Dendritic cell treated with granulocyte-macrophage colony-stimulating factor and Interleukin-4, amounts not matched to agents 40 ng/mL and 50 ng/mL, for 4 days (primary cell): ENCODE measurements around the gene CLEC3A.

Experiments
- H3K27ac Mint-ChIP-seq: one replicate; pipeline ENCODE4 v1.8.0; 2022; ENCODE audit warnings: mild to moderate bottlenecking, mixed read lengths
- H3K27me3 Mint-ChIP-seq: one replicate; pipeline ENCODE4 v1.8.0; 2022; ENCODE audit warnings: mild to moderate bottlenecking, mixed read lengths
- H3K36me3 Mint-ChIP-seq: one replicate; pipeline ENCODE4 v1.8.0; 2022; ENCODE audit warnings: low read depth, mixed read lengths
- H3K4me1 Mint-ChIP-seq: one replicate; pipeline ENCODE4 v1.8.0; 2022; ENCODE audit warnings: low read depth, mixed read lengths
- H3K4me3 Mint-ChIP-seq: one replicate; pipeline ENCODE4 v1.8.0; 2022; ENCODE audit warnings: mild to moderate bottlenecking, moderate library complexity, mixed read lengths
- H3K9me3 Mint-ChIP-seq: one replicate; pipeline ENCODE4 v1.8.0; 2022; ENCODE audit warnings: mixed read lengths
- intact Hi-C: fragments of 100-400 bp; cut with micrococcal nuclease; formaldehyde crosslinking; loops from one replicate; pipeline ENCODE4 v1.15.0; 2022

Gene CLEC3A

GRCh38 chr16:78001451-78002025 lies 20.8 kb upstream of the CLEC3A start:
- Mint-ChIP-seq H3K9me3 (peaks cover 8% of the 10 kb centered on the region), H3K27me3 (peaks cover 7% of the 10 kb centered on the region), H3K36me3 (no peaks in the 10 kb centered on the region), H3K4me1 (no peaks in the 10 kb centered on the region), H3K4me3 (no peak overlapping the region), H3K27ac (no peak overlapping the region)
- intact Hi-C loops, result no loop called here

GRCh38 chr16:78002915-78003538 lies 19.3 kb upstream of the CLEC3A start:
- no peak overlapping the region for H3K27ac Mint-ChIP-seq
- no peak overlapping the region for H3K4me3 Mint-ChIP-seq
- no peaks in the 10 kb centered on the region for H3K36me3 Mint-ChIP-seq
- H3K4me1 Mint-ChIP-seq, result no peaks in the 10 kb centered on the region
- intact Hi-C loops, result loop anchor here (1.0 kb wide), 1 partner anchor 328 kb away; no protein-coding TSS in a partner anchor
- H3K9me3 Mint-ChIP-seq, result no peaks in the 10 kb centered on the region
- peaks cover 7% of the 10 kb centered on the region for H3K27me3 Mint-ChIP-seq

GRCh38 chr16:78004517-78004916 lies 17.8 kb upstream of the CLEC3A start:
- Mint-ChIP-seq H3K9me3 (no peaks in the 10 kb centered on the region), H3K27ac (no peak overlapping the region), H3K4me1 (no peaks in the 10 kb centered on the region), H3K4me3 (no peak overlapping the region), H3K27me3 (peaks cover 7% of the 10 kb centered on the region), H3K36me3 (no peaks in the 10 kb centered on the region)
- intact Hi-C loops, result no loop called here

- Mint-ChIP-seq H3K9me3 (no peaks in the 10 kb centered on the region), H3K4me3 (no peak overlapping the region), H3K4me1 (no peaks in the 10 kb centered on the region), H3K27me3 (peaks cover 7% of the 10 kb centered on the region), H3K27ac (no peak overlapping the region), H3K36me3 (no peaks in the 10 kb centered on the region)
- intact Hi-C loops, result no loop called here
Measured at GRCh38 chr16:78005881-78006280, 16.5 kb upstream of the CLEC3A start.

DNA sequence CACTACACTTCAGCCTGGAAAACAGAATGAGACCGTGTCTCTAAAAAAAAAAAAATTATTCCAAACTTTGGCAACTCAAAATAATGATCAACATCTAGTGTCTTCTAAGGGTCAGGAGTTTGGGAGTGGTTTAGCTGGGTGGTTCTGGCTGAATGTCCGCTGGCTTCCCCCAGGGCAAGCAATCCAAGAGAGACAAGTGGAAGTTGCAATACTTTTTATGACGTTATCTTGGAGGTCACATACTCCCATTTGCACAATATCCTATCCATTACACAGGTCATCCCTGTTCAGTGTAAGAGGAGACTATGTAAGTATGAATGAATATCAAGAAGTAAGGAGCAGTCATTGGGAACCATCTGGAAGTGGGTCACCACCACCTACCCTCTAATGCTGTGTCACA lies 15.2 kb upstream of the CLEC3A start:
- no peaks in the 10 kb centered on the region for H3K4me1 Mint-ChIP-seq
- H3K36me3 Mint-ChIP-seq, result no peaks in the 10 kb centered on the region
- intact Hi-C loops, result no loop called here
- peaks cover 7% of the 10 kb centered on the region for H3K27me3 Mint-ChIP-seq
- no peak overlapping the region for H3K4me3 Mint-ChIP-seq
- no peak overlapping the region for H3K27ac Mint-ChIP-seq
- H3K9me3 Mint-ChIP-seq, result no peaks in the 10 kb centered on the region

DNA sequence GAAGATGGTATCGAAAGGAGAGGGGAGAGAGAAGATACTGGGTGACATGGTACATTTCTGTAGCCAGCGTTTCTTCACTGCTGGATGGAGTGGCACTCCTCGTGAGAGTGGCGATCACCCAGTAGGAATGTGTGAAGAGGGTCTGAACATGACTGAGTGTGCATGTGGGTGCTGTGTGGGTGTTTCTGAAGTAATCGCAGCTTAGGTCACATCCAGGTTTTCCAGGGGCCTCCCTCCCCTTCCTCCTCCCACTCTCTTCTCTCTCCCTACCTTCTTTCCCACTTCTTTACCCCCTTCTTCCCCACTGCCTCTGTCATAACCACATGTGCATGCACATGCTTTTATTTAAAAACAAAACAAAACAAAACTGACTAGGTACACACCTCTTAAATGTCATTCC lies 1.8 kb downstream of the CLEC3A start:
- intact Hi-C loops, result no loop called here
- Mint-ChIP-seq H3K9me3 (no peaks in the 10 kb centered on the region), H3K36me3 (no peaks in the 10 kb centered on the region), H3K4me3 (no peak overlapping the region), H3K4me1 (no peaks in the 10 kb centered on the region), H3K27me3 (no peaks in the 10 kb centered on the region), H3K27ac (no peak overlapping the region)

GRCh38 chr16:78025631-78026030 lies 3.3 kb downstream of the CLEC3A start:
- intact Hi-C loops, result no loop called here
- no peaks in the 10 kb centered on the region for H3K9me3 Mint-ChIP-seq
- no peaks in the 10 kb centered on the region for H3K4me1 Mint-ChIP-seq
- no peak overlapping the region for H3K27ac Mint-ChIP-seq
- no peaks in the 10 kb centered on the region for H3K36me3 Mint-ChIP-seq
- no peak overlapping the region for H3K4me3 Mint-ChIP-seq
- H3K27me3 Mint-ChIP-seq, result no peaks in the 10 kb centered on the region

- Mint-ChIP-seq H3K9me3 (no peaks in the 10 kb centered on the region), H3K36me3 (no peaks in the 10 kb centered on the region), H3K27me3 (peaks cover 1% of the 10 kb centered on the region), H3K27ac (no peak overlapping the region), H3K4me3 (no peak overlapping the region), H3K4me1 (no peaks in the 10 kb centered on the region)
- intact Hi-C loops, result no loop called here
Measured at GRCh38 chr16:78028018-78028417, 5.7 kb downstream of the CLEC3A start.

DNA sequence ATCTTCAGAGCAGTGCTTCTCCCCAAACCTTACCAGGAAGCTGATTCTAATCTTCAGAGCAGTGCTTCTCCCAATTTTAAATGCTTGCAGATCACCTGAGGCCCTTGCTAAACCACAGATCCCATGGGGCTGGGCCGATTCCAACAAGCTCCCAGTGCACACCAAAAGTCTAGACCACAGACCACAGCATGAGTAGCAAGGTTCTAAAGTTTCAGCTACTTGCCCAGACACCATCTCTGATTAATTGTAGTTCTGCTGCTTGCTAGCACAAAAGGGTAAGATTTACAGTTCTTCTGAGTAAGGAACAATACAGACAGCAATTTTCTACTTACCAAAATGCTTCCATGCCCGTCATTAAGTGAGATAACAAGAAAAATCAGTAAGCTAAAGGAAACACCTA lies 12.2 kb downstream of the CLEC3A start:
- H3K27me3 Mint-ChIP-seq, result peaks cover 8% of the 10 kb centered on the region
- intact Hi-C loops, result no loop called here
- H3K4me3 Mint-ChIP-seq, result no peak overlapping the region
- H3K27ac Mint-ChIP-seq, result no peak overlapping the region
- no peaks in the 10 kb centered on the region for H3K4me1 Mint-ChIP-seq
- H3K9me3 Mint-ChIP-seq, result no peaks in the 10 kb centered on the region
- no peaks in the 10 kb centered on the region for H3K36me3 Mint-ChIP-seq

DNA sequence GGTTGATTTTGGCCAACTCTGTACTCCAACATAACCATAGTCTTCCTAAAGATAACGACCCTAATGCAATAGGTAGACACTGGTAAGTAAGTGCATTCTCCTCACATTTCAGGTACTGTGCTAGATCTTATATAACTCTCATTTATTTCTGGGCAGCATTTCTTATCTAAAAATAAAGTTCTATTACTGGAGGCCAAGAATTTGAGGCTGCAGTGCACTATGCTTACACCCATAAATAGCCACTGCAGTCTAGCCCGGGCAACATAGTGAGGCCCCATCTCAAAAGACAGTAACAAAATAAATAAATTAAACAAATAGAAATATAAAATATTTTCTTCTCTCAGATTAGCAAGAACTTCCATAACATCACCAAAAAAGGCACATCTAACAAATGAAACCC lies 12.7 kb downstream of the CLEC3A start:
- H3K36me3 Mint-ChIP-seq, result no peaks in the 10 kb centered on the region
- no peak overlapping the region for H3K27ac Mint-ChIP-seq
- peaks cover 8% of the 10 kb centered on the region for H3K27me3 Mint-ChIP-seq
- no peaks in the 10 kb centered on the region for H3K9me3 Mint-ChIP-seq
- H3K4me1 Mint-ChIP-seq, result no peaks in the 10 kb centered on the region
- intact Hi-C loops, result no loop called here
- H3K4me3 Mint-ChIP-seq, result no peak overlapping the region

DNA sequence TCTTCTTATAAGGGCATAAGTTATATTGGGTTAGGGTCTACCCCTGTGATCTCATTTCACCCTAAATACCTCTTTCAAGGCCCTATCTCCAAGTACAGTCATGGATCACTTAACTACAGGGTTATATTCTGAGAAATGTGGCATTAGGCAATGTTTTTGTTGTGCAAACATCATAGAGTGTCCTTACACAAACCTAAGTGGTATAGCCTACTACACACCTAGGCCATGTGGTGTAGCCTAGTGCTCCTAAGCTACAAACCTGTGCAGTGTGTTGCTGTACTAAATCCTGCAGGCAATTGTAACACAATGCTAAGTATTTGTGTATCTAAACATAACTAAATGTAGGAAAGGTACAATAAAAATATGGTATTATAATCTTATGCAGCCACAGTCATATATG lies 18.0 kb downstream of the CLEC3A start:
- Mint-ChIP-seq H3K27ac (no peak overlapping the region), H3K9me3 (no peaks in the 10 kb centered on the region), H3K36me3 (no peaks in the 10 kb centered on the region), H3K4me3 (no peak overlapping the region), H3K4me1 (no peaks in the 10 kb centered on the region), H3K27me3 (peaks cover 5% of the 10 kb centered on the region)
- intact Hi-C loops, result no loop called here

GRCh38 chr16:78045865-78046581 lies 23.7 kb downstream of the CLEC3A start:
- intact Hi-C loops, result no loop called here
- no peaks in the 10 kb centered on the region for H3K36me3 Mint-ChIP-seq

DNA sequence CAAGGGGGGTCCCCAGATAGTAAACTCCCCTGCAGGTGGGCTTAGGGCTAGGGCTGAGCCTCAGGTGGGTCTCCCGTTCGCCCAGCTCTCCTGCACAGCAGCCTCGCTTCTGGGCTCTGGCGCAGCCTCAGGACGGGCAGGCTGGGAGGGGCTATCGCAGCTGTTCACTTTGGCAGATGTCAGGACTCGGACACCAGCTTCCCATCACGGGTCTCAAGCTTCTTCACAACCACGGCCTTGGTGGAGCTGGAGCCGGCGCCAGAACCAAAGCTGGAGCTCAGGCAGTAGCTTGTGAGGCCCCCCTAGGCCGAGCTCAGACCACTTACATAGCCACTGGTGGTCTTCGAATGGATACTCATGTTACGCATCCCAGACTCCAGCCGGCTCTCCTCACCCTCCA lies 26.0 kb downstream of the CLEC3A start:
- Mint-ChIP-seq H3K36me3 (no peaks in the 10 kb centered on the region), H3K4me1 (no peaks in the 10 kb centered on the region), H3K27me3 (peaks cover 14% of the 10 kb centered on the region), H3K9me3 (no peaks in the 10 kb centered on the region), H3K27ac (no peak overlapping the region), H3K4me3 (no peak overlapping the region)
- intact Hi-C loops, result no loop called here

More at GRCh38 chr16:78045865-78046581, 23.7 kb downstream of the CLEC3A start:
- H3K27ac Mint-ChIP-seq, result no peak overlapping the region
- H3K4me3 Mint-ChIP-seq, result no peak overlapping the region
- no peaks in the 10 kb centered on the region for H3K9me3 Mint-ChIP-seq
- H3K4me1 Mint-ChIP-seq, result no peaks in the 10 kb centered on the region
- H3K27me3 Mint-ChIP-seq, result peaks cover 14% of the 10 kb centered on the region

DNA sequence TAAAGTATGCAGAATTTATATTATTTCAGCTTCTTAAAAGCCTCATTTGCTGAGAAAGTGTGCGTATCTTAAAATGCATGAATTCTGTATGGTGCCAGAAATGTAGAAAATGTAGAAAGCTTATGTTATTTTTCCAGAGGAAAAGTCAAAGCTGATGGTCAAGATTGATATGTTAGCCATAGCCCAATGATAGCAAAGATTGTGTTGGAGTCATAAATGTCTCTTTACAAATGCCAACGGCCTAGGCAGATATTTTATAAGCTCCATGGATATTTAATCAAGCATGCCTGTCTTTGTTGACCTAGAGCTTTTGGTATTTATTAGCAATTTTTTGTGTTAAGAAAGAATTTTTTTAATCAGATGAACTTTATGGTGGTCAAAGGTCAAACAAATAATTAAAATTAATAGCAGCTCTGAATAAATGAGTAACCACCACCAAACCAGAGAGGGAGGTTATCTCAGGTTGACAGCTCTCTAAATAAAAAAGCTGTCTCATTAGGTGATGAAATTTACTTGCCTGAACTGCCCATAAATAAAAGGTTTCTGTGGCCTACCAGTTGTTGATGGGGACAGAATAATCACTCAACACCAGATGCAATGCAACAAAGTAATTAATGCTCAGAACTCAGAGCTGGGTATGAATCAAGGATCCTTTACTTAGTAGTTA lies 28.5 kb downstream of the CLEC3A start:
- Mint-ChIP-seq H3K27me3 (peaks cover 7% of the 10 kb centered on the region), H3K27ac (no peak overlapping the region), H3K9me3 (no peaks in the 10 kb centered on the region), H3K4me3 (no peak overlapping the region), H3K4me1 (no peaks in the 10 kb centered on the region), H3K36me3 (no peaks in the 10 kb centered on the region)
- intact Hi-C loops, result no loop called here
